PC-9 (cell line): ENCODE data around the gene SPOCK3. TPM values are rescaled to one million over a fixed set of nuclear protein-coding genes. Genes with fewer than 3 reads are reported as not detected.

ENCODE experiments used
- BruUV-seq: library from RNA; stranded (reverse); fragments of 400-500 nt; replicated peaks from 2 replicates; lab custom pipeline; 2021; lab: Mats Ljungman, UMichigan
- CTCF ChIA-PET: fragments of 300-600 bp; sonication (Branson Sonifier 250); formaldehyde crosslinking; loops from one replicate; lab custom pipeline; 2022; ENCODE audit warnings: antibody characterized with exemption; lab: Charles Lee
- POLR2A ChIA-PET: fragments of 300-600 bp; sonication (Branson Sonifier 250); formaldehyde crosslinking; loops from one replicate; lab custom pipeline; 2022; ENCODE audit warnings: antibody characterized with exemption; ENCODE audit not compliant: unreplicated experiment; lab: Charles Lee
- DNase-seq, 2 experiments: peaks; one replicate each; pipeline versions ENCODE4 v3.0.0 to v3.0.0-alpha.2; 2015 to 2022; ENCODE audit warnings: mixed read lengths in 1 of 2
- H2AFZ ChIP-seq: fragments of 200-600 bp; sonication (generic); 2 replicates; pipeline ENCODE4 v1.8.1; 2017; ENCODE audit warnings: antibody characterized with exemption
- H3F3A ChIP-seq: fragments of 200-600 bp; sonication (generic); 2 replicates; pipeline ENCODE4 v1.8.1; 2017; ENCODE audit warnings: antibody characterized with exemption, mild to moderate bottlenecking, low read depth; ENCODE audit not compliant: insufficient read depth
- H3K27ac ChIP-seq: fragments of 200-600 bp; sonication (generic); 2 replicates; pipeline ENCODE4 v1.6.1; 2016; ENCODE audit warnings: mixed run types
- H3K27me3 ChIP-seq: fragments of 200-600 bp; sonication (generic); 2 replicates; pipeline ENCODE4 v1.6.1; 2016; ENCODE audit warnings: low read depth, mixed run types; ENCODE audit not compliant: insufficient read depth
- H3K36me3 ChIP-seq: fragments of 200-600 bp; sonication (generic); 2 replicates; pipeline ENCODE4 v1.6.1; 2016; ENCODE audit warnings: low read depth, mixed run types
- H3K4me1 ChIP-seq: fragments of 200-600 bp; sonication (generic); replicated peaks from 2 replicates; pipeline ENCODE4 v1.6.1; 2016; ENCODE audit warnings: mixed run types; ENCODE audit not compliant: insufficient read depth
- H3K4me2 ChIP-seq: fragments of 200-600 bp; sonication (generic); 2 replicates; pipeline ENCODE4 v1.6.1; 2017; ENCODE audit warnings: mixed run types
- H3K4me3 ChIP-seq: fragments of 200-600 bp; sonication (generic); 2 replicates; pipeline ENCODE4 v1.6.1; 2016; ENCODE audit warnings: mixed run types
- H3K79me2 ChIP-seq: fragments of 200-600 bp; sonication (generic); 2 replicates; pipeline ENCODE4 v1.6.1; 2017; ENCODE audit warnings: low read depth, mixed run types
- H3K9me2 ChIP-seq: fragments of 200-600 bp; sonication (generic); 2 replicates; pipeline ENCODE4 v1.8.1; 2017; ENCODE audit warnings: mild to moderate bottlenecking; ENCODE audit not compliant: insufficient read depth
- H3K9me3 ChIP-seq: fragments of 200-600 bp; sonication (generic); 2 replicates; pipeline ENCODE4 v1.8.1; 2016; ENCODE audit warnings: low read depth; ENCODE audit not compliant: insufficient read depth
- H4K20me1 ChIP-seq: fragments of 200-600 bp; sonication (generic); 2 replicates; pipeline ENCODE4 v1.8.1; 2017; ENCODE audit not compliant: insufficient read depth
- EZH2 ChIP-seq: fragments of 200-600 bp; sonication (generic); IDR thresholded peaks from 2 replicates; pipeline ENCODE4 v1.8.0; 2017; ENCODE audit warnings: antibody characterized with exemption, low read depth
- intact Hi-C: fragments of 100-400 bp; cut with micrococcal nuclease; formaldehyde crosslinking; loops from one replicate; pipeline ENCODE4 v1.10.0; 2022; ENCODE audit not compliant: unreplicated experiment
- total RNA-seq: library from RNA; stranded (reverse); gene quantifications from 2 replicates; pipeline ENCODE4 v1.2.3, GENCODE V29; 2021
- TF ChIP-seq, protein P1 (sequence below): fragments of 200-600 bp; sonication (generic); conservative IDR thresholded peaks from 2 replicates; pipeline ENCODE4 v1.6.1; 2017; ENCODE audit warnings: mixed run types, antibody characterized with exemption, mild to moderate bottlenecking, moderate library complexity

The SPOCK3 gene
- total RNA-seq, 1 experiment from 2014 or later, result not detected

GRCh38 chr4:167023364-167023925, 210.8 kb downstream of the SPOCK3 start:
- BruUV-seq, result no TSS peak
- Histone ChIP-seq H3K36me3 (no peaks in the 10 kb centered on the region), H3K4me2 (no peak overlapping the region), H3K27ac (no peak overlapping the region), H3K4me3 (no peak overlapping the region), H3K9me2 (no peaks in the 10 kb centered on the region), H3K4me1 (no peaks in the 10 kb centered on the region), H2AFZ (no peak overlapping the region), H3K9me3 (no peaks in the 10 kb centered on the region), H3K27me3 (no peaks in the 10 kb centered on the region), H4K20me1 (no peaks in the 10 kb centered on the region), H3F3A (no peaks in the 10 kb centered on the region), H3K79me2 (no peaks in the 10 kb centered on the region)
- DNase-seq, result no peak
- ChIA-PET POLR2A (no interaction called here), CTCF (no interaction called here)
- intact Hi-C loops, result loop anchor here (5.0 kb wide), 2 partner anchors 209 to 599 kb away; partner anchors contain the start of gene SPOCK3
- no peak for TF ChIP-seq EZH2
- TF ChIP-seq, protein P1, sequence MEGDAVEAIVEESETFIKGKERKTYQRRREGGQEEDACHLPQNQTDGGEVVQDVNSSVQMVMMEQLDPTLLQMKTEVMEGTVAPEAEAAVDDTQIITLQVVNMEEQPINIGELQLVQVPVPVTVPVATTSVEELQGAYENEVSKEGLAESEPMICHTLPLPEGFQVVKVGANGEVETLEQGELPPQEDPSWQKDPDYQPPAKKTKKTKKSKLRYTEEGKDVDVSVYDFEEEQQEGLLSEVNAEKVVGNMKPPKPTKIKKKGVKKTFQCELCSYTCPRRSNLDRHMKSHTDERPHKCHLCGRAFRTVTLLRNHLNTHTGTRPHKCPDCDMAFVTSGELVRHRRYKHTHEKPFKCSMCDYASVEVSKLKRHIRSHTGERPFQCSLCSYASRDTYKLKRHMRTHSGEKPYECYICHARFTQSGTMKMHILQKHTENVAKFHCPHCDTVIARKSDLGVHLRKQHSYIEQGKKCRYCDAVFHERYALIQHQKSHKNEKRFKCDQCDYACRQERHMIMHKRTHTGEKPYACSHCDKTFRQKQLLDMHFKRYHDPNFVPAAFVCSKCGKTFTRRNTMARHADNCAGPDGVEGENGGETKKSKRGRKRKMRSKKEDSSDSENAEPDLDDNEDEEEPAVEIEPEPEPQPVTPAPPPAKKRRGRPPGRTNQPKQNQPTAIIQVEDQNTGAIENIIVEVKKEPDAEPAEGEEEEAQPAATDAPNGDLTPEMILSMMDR, result no peak

GRCh38 chr4:167021545-167022155, 212.6 kb downstream of the SPOCK3 start:
- no peaks in the 10 kb centered on the region for H3K9me3 ChIP-seq
- H3F3A ChIP-seq, result no peaks in the 10 kb centered on the region
- no peak overlapping the region for H2AFZ ChIP-seq
- H3K4me1 ChIP-seq, result no peaks in the 10 kb centered on the region
- H3K4me2 ChIP-seq, result no peak overlapping the region
- intact Hi-C loops, result loop anchor here (1.0 to 5.0 kb wide), 5 partner anchors 211 to 1133 kb away; partner anchors contain the start of gene SPOCK3
- H4K20me1 ChIP-seq, result no peaks in the 10 kb centered on the region
- peak in 1 of 2 experiments; percentile 61 for DNase-seq
- H3K79me2 ChIP-seq, result no peaks in the 10 kb centered on the region
- BruUV-seq, result no TSS peak
- no peaks in the 10 kb centered on the region for H3K9me2 ChIP-seq
- ChIA-PET POLR2A (no interaction called here), CTCF (no interaction called here)
- no peak overlapping the region for H3K4me3 ChIP-seq
- no peak overlapping the region for H3K27ac ChIP-seq
- TF ChIP-seq EZH2, result no peak
- TF ChIP-seq, protein P1, result peak; percentile 87
- H3K27me3 ChIP-seq, result no peaks in the 10 kb centered on the region
- H3K36me3 ChIP-seq, result no peaks in the 10 kb centered on the region

DNA sequence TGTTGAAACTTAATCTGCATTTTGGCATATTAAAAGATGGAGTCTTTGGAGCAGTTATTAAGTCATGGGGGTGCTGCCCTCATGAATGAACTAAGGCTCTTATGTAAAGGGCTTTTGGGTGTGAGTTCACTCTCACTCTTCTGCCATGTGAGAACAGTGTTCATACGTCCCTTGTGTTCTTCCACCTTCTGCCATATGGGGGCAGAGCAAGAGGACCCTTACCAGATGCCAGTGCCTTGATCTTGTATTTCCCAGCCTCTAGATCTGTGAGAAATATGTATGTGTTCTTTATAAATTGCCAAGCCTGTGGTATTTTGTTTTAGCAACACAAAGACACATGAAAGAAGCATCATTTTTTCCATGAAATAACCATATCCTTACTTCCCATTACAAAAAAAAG, 213.9 kb downstream of the SPOCK3 start:
- no TSS peak for BruUV-seq
- DNase-seq, result no peak
- Histone ChIP-seq H3K9me3 (no peaks in the 10 kb centered on the region), H2AFZ (no peak overlapping the region), H3K9me2 (no peaks in the 10 kb centered on the region), H4K20me1 (no peaks in the 10 kb centered on the region), H3K27me3 (no peaks in the 10 kb centered on the region), H3F3A (no peaks in the 10 kb centered on the region), H3K36me3 (no peaks in the 10 kb centered on the region), H3K4me1 (no peaks in the 10 kb centered on the region), H3K79me2 (no peaks in the 10 kb centered on the region), H3K4me2 (no peak overlapping the region), H3K27ac (no peak overlapping the region), H3K4me3 (no peak overlapping the region)
- TF ChIP-seq, protein P1, result no peak
- TF ChIP-seq EZH2, result no peak
- intact Hi-C loops, result loop anchor here (2.0 to 5.0 kb wide), 3 partner anchors 212 to 1134 kb away; partner anchors contain the start of gene SPOCK3
- ChIA-PET POLR2A (no interaction called here), CTCF (no interaction called here)
